A549 (cell line): ENCODE results near the gene GNB1.

Source experiments
- BHLHE40 ChIP-seq: IDR thresholded peaks from 2 replicates; pipeline ENCODE4 v1.6.1; 2012; ENCODE audit warnings: low read depth, low read length, inconsistent platforms
- CTCF ChIP-seq: fragments of >200 bp; sonication (Bioruptor Twin); formaldehyde crosslinking; IDR thresholded peaks from 3 replicates; pipeline ENCODE4 v1.5.1; 2016
- EHMT2 ChIP-seq: fragments of 200-600 bp; sonication (generic); IDR thresholded peaks from 2 replicates; pipeline ENCODE4 v1.6.1; 2016; ENCODE audit warnings: antibody characterized with exemption, low read depth, mild to moderate bottlenecking, moderate library complexity
- POLR2A ChIP-seq: IDR thresholded peaks from 2 replicates; pipeline ENCODE4 v1.6.1; 2012; ENCODE audit warnings: mild to moderate bottlenecking, low read length
- RAD21 ChIP-seq, 2 experiments: fragments of >200 bp in 1 of 2; sonication (Bioruptor Twin) in 1 of 2; formaldehyde crosslinking in 1 of 2; IDR thresholded peaks in 1 of 2; conservative IDR thresholded peaks in 1 of 2; 2 replicates in 1 of 2; 3 replicates in 1 of 2; pipeline ENCODE4 v1.6.1; 2012 to 2018; ENCODE audit warnings: inconsistent platforms in 1 of 2
- RFX5 ChIP-seq: fragments of 450-650 bp; IDR thresholded peaks from 2 replicates; pipeline ENCODE4 v1.7.1; 2014; ENCODE audit warnings: antibody characterized with exemption, mild to moderate bottlenecking, moderate library complexity

GRCh38 chr1:1938276-1938573 is 47.3 kb upstream of the GNB1 start:
- TF ChIP-seq EHMT2 (no peak), RAD21 (conservative IDR thresholded peaks at IDR 0.05 in 1 of 2, IDR thresholded peaks at IDR 0.05 in 1 of 2) (no peak), POLR2A (no peak), BHLHE40 (no peak), CTCF (no peak), RFX5 (no peak)
